Epithelial cell of prostate (primary cell): ENCODE data around the gene SON.
"Not testable (repeated sequence)": the region's sequence is repeated elsewhere in the genome, so short reads cannot be mapped to it uniquely, and the experiment has no call there.

Source experiments
- DNase-seq: peaks from one replicate; pipeline ENCODE4 v3.0.0-alpha.2; 2011; ENCODE audit warnings: low read depth, low spot score
- H3K27ac ChIP-seq: fragments of 450-650 bp; 2 replicates; pipeline ENCODE4 v1.5.1; 2017; ENCODE audit warnings: mild to moderate bottlenecking

The SON gene, protein sequence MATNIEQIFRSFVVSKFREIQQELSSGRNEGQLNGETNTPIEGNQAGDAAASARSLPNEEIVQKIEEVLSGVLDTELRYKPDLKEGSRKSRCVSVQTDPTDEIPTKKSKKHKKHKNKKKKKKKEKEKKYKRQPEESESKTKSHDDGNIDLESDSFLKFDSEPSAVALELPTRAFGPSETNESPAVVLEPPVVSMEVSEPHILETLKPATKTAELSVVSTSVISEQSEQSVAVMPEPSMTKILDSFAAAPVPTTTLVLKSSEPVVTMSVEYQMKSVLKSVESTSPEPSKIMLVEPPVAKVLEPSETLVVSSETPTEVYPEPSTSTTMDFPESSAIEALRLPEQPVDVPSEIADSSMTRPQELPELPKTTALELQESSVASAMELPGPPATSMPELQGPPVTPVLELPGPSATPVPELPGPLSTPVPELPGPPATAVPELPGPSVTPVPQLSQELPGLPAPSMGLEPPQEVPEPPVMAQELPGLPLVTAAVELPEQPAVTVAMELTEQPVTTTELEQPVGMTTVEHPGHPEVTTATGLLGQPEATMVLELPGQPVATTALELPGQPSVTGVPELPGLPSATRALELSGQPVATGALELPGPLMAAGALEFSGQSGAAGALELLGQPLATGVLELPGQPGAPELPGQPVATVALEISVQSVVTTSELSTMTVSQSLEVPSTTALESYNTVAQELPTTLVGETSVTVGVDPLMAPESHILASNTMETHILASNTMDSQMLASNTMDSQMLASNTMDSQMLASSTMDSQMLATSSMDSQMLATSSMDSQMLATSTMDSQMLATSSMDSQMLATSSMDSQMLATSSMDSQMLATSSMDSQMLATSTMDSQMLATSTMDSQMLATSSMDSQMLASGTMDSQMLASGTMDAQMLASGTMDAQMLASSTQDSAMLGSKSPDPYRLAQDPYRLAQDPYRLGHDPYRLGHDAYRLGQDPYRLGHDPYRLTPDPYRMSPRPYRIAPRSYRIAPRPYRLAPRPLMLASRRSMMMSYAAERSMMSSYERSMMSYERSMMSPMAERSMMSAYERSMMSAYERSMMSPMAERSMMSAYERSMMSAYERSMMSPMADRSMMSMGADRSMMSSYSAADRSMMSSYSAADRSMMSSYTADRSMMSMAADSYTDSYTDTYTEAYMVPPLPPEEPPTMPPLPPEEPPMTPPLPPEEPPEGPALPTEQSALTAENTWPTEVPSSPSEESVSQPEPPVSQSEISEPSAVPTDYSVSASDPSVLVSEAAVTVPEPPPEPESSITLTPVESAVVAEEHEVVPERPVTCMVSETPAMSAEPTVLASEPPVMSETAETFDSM (N-terminal part only)

GRCh38 chr21:33542640-33543504 lies at the start of gene SON:
Gene SON, plus strand, starts transcription at chr21:33543038. Its CDS starts 55 bp downstream, at chr21:33543093.
- H3K27ac ChIP-seq: peak within 1 kb of the TSS; percentile 97

GRCh38 chr21:33493756-33494155 lies 49.1 kb upstream of the SON start:
- no peak overlapping the region for H3K27ac ChIP-seq
- DNase-seq: no peak

More at GRCh38 chr21:33542640-33543504, at the start of gene SON:
- DNase-seq: peak; percentile 96

- H3K27ac ChIP-seq: no peak overlapping the region
- no peak for DNase-seq
Observed at GRCh38 chr21:33495743-33496142, 47.1 kb upstream of the SON start.

DNA sequence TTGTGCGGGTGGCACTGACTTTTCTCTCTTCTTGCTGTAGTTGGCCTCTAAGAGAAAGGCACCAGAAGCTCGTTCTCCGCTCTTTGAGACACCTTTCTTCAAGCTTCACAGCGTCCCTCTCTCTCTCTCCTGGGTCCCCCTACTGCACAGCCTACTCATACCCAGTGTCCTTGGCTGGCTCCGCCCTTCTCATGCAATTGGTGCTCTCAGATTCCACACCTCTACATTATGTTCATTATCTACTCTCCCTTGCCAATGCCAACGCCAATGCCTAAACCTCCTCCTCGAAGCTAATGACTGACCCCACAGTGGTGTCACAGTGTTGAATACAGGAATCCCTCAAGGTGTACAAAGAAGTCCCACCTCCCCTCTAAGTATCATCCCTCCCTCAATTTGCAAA lies 46.5 kb upstream of the SON start:
- H3K27ac ChIP-seq: no peak overlapping the region
- no peak for DNase-seq

DNA sequence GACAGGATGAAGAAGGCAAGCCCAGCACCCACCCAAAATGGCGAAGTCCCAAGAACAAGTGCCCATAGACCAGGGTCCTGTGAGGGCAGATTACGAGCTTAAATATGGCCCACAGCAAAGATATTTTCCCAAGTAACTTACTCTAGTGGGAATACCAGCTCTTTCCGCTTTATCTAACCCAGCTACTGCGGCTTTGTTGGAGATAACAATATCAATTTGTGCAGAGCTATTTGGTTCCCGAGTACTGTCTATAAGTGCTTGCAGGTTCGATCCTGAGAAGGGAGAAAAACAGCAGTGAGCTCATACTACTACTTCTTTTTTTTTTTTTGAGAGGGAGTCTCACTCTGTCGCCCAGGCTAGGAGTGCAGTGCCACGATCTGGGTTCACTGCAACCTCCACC lies 37.0 kb upstream of the SON start:
- DNase-seq: no peak
- no peak overlapping the region for H3K27ac ChIP-seq

DNA sequence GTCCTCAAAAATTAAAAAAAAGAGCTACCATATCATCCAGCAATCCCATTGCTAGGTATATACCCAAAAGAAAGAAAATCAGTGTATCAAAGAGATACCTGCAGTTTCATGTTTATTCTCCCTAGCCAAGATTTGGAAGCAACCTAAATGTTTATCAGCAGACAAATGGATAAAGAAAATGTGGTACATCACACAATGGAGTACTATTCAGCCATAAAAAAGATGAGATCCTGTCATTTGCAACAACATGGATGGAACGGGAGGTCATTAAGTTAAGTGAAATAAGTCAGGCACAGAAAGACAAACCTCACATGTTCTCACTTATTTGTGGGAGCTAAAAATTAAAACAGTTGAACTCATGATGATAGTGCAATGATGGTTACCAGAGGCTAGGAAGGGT lies 35.8 kb upstream of the SON start:
- not testable (repeated sequence) for H3K27ac ChIP-seq, DNase-seq

DNA sequence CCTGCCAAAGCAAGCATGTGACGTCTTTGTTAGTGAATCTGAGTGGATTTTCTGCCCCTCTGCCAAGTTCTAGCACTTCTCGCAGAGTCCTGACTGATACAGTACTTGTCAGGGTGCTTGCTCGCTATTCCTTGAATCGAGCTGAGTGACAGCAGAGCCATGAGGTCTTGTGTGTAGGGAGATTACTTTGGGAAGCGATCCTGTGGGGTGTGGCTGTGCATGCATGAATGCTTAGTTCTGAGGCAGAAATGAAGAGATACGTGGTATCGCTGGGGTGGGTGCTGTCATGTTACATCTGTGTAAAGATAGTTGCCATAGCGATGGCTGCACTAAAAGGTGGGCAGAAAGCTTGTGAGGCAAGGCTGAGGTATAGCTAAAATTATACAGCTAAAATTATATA lies 32.0 kb upstream of the SON start:
- no peak for DNase-seq
- no peak overlapping the region for H3K27ac ChIP-seq

- no peak for DNase-seq
Observed at GRCh38 chr21:33511639-33512038, 31.2 kb upstream of the SON start.

GRCh38 chr21:33512481-33512880 lies 30.4 kb upstream of the SON start:
- H3K27ac ChIP-seq: no peak overlapping the region

More at GRCh38 chr21:33511639-33512038, 31.2 kb upstream of the SON start:
- H3K27ac ChIP-seq: no peak overlapping the region

GRCh38 chr21:33514229-33514628 lies 28.6 kb upstream of the SON start:
- DNase-seq: no peak

More at GRCh38 chr21:33512481-33512880, 30.4 kb upstream of the SON start:
- DNase-seq: no peak

GRCh38 chr21:33518899-33519298 lies 23.9 kb upstream of the SON start:
- H3K27ac ChIP-seq: no peak overlapping the region
- no peak for DNase-seq

More at GRCh38 chr21:33514229-33514628, 28.6 kb upstream of the SON start:
- H3K27ac ChIP-seq: no peak overlapping the region

GRCh38 chr21:33522297-33522952 lies 20.4 kb upstream of the SON start:
- DNase-seq: no peak
- no peak overlapping the region for H3K27ac ChIP-seq

- no peak overlapping the region for H3K27ac ChIP-seq
- DNase-seq: no peak
Observed at GRCh38 chr21:33522953-33523349, 19.9 kb upstream of the SON start.

DNA sequence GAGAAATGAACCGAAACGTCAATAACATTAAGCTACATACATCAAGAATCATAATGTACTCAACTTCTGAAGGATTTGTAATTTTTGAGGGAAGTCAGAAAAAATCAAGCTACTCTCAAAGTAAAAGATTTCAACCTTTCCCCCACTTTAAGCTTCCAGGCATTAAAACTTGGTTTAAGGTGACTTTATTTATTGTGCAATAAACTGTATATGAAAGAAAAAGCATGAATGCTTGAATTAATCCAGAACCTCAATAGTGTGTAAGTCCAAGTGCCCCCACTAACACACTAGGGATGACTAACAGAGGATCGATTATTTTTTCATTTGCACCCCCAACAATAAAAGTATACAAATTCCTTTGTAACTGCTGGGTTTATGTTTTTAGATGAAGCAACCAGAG lies 11.8 kb upstream of the SON start:
- no peak overlapping the region for H3K27ac ChIP-seq
- DNase-seq: no peak

GRCh38 chr21:33537212-33537611 lies 5.6 kb upstream of the SON start:
- DNase-seq: no peak
- H3K27ac ChIP-seq: no peak overlapping the region

- no peak for DNase-seq
- no peak overlapping the region for H3K27ac ChIP-seq
Observed at GRCh38 chr21:33539616-33540015, 3.2 kb upstream of the SON start.

DNA sequence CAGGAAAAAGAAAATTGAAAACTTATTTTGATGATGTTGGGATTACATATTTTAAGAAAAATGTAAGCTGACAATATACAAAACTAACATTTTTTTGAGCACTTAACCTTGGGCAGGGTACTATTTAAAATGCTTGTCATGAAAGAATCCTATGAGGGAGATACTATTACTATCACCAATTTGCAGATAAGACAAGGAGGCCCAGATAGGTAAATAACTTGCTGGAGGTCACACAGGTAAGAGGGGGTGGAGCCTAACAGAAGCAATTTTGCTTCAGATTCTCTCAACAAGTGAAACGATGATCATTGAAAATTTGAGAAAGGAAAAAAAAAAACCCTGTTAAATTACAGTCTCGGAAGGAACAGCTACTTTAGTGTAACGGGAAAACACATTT lies 2.1 kb upstream of the SON start:
- DNase-seq: no peak
- H3K27ac ChIP-seq: peak overlapping the region; percentile 97

- H3K27ac ChIP-seq: peak overlapping the region; percentile 97
- no peak for DNase-seq
Observed at GRCh38 chr21:33541105-33541711, 1.6 kb upstream of the SON start.
